Ecto neural progenitor cell (in vitro differentiated cells): Measurements from ENCODE around the gene NCAN.
"Not testable (repeated sequence)": the region's sequence is repeated elsewhere in the genome, so short reads cannot be mapped to it uniquely, and the experiment has no call there.

Experiments used
- DNase-seq: peaks from one replicate; pipeline ENCODE4 v3.0.0-alpha.2; 2018; ENCODE audit warnings: low spot score

The NCAN gene

DNA sequence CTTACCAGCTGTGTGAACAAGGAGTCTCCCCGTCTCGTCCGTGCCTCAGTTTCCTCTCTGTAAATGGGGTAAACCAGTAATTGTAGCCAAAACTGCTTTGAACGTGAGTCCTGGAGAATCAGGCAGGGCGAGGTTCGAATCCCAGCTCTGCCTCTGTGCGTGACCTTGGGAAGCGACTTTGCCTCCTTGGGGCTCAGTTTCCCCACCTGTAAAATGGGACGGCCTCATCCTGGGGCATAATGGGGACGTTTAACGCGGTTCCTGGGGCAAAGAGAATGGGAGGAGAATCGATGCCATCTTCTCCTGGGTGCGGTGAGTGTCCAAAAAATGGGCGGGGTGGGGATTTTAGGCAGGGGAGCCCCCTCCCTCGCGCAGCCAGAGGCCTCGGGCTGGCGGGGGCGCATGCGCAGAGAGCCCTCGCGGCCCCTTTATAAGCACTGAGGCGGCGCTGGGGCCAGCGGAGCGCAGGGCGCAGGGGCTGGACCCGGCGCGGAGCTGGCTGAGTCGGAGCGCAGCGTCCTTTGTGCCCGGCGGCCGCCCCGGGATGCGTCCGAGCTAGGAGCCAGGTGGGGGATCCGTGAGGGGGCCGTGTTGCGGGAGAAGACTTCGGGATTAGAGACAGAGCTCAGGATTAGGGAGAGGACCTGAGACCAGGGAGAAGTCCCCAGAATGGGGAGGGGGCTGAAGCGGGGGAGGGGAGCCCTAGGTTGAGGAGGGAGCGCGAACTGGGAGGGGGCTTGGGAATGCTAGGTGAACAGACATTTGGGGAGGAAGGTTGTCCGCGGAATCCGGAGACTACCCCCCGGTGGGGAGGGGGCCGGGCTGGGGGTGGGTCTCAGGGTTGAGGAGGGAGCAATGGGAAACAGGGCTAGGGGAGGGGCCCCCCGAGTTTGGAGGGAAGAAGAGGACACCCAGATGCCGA lies at the start of gene NCAN:
Gene NCAN (plus strand): TSS at position 460 of the 922 bp plus-strand sequence. CDS start 4,996 bp downstream, outside the sequence.
- DNase-seq = peak; percentile 72

DNA sequence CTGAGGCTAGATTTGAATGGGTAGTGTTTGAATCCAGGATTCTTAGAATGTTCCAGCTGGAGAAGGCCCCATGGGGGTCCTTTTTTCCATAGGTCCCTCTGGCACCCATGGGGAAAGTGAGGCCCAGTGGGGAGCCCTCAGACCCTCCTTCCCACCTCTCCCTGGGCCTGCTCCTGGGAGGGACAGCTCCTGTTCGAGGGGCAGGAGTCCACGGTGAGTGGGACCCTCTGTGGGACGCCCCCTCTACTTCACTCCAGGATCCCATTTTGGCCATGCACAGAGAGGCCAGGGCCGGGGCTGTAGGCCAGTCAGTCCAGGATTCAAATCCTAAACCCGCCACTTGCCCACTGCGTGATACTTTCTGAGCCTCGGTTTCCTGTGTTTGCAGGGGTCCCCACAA lies 49.3 kb upstream of the NCAN start:
- DNase-seq = no peak

DNA sequence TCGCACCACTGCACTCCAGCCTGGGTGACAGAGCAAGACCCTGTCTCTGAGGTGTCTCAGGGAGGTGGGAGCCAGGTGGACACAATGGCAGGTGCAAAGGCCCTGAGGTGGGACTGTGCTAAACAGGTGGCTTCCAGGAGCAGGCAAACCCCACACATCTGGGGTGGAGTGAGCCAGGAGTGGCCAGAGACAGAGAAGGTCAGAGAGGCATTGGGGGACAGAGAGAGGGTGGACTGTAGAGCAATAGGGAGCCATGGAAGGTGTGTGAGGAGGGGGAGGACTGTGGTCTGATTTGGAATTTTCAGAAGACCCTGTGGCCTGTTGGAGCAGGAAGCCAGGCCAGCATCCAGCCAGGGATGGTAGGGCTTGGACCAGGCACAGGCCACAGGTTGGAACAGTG lies 46.4 kb upstream of the NCAN start:
- DNase-seq = no peak

- DNase-seq = no peak
These were observed 44.1 kb upstream of the NCAN start for GRCh38 chr19:19167612-19168011.

- no peak for DNase-seq
These were observed 42.3 kb upstream of the NCAN start for GRCh38 chr19:19169236-19170052.

GRCh38 chr19:19170053-19170872 lies 41.5 kb upstream of the NCAN start, which contains the start of gene MEF2B:
Gene MEF2B, minus strand, starts transcription at chr19:19170263. Its CDS starts 19,528 bp downstream, at chr19:19150735.
- peak; percentile 93 for DNase-seq

GRCh38 chr19:19170873-19171672 lies 40.7 kb upstream of the NCAN start:
- DNase-seq = no peak

- DNase-seq = no peak
These were observed 39.8 kb upstream of the NCAN start for GRCh38 chr19:19171821-19172532.

DNA sequence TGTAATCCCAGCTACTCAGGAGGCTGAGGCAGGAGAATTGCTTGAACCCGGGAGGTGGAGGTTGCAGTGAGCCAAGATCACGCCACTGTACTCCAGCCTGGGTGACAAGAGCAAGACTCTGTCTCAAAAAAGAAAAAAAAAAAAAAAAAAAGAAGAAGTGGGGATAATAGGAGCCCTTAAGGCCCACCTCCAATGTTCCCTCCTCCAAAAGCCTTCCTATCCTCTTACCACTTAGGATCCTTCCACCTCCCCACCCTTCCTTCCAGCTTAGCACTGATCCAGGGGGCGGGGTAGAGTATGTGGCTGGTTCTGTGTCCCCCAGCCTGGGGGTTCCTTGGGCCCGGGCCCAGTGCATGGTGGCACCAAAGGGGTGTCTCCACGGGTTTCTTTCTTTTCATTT lies 38.5 kb upstream of the NCAN start:
- not testable (repeated sequence) for DNase-seq

DNA sequence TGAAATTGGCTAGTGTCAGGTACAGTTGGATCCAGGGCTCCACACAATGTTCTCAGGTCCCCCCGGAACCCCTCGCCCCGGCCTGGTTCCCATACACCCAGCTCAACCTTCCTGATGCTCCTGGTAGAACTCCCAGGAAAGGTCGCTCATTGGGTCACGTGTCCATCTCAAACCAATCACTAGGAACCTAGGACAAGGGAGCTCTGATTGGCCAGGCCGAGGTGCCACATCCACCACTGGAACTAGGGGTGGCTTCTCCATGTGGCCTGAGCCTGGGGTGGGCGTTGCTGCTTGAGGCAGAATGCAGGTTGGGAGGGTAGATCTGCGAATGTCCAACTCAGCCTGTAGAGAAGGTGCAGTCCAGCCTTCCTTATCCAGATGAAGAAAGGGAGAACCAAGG lies 34.8 kb upstream of the NCAN start:
- no peak for DNase-seq

DNA sequence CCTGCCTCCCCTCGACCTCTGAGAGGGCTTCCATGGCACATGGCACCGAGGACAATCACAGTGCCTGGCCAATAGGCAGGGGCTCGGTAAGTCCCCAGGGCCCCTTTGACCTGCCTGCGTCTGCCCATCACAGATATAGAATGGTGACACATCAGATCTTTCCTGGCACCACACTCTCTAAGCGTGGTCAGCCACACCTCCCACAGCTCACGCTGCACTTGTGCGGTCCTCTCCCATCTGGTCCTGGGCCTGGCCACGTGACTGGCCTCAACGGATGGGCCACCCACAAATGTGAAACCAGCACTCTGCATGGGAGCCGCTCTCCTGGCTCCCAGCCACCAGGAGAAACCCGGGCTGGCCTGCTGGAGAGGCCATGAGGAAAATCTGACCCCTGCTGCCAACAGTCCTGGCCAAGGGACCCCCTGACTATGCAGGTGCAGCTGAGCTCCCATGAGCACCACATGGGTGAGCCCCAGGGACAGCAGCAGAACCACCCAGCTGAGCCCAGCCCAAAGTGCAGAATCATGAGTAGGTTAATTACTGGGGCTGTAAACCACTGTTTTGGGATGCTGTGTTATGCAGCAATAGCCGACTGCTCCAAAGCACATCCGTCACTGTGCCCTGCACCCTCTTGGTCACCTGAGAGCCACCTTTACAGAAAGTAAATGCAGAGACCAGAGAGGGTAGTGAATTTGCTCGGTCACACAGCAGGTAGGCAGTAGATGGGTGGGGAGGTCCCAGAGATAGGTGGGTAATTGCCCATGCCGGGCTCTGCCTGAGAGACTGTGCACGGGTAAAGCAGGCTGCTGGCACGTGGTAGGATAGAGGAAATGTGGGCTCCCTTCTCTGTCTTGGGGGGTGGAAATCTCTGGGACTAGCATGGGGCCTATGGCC lies 32.0 kb upstream of the NCAN start:
- no peak for DNase-seq

- DNase-seq = no peak
These were observed 30.2 kb upstream of the NCAN start for GRCh38 chr19:19181488-19181998.

- peak; percentile 81 for DNase-seq
These were observed 25.7 kb upstream of the NCAN start for GRCh38 chr19:19185853-19186740.

DNA sequence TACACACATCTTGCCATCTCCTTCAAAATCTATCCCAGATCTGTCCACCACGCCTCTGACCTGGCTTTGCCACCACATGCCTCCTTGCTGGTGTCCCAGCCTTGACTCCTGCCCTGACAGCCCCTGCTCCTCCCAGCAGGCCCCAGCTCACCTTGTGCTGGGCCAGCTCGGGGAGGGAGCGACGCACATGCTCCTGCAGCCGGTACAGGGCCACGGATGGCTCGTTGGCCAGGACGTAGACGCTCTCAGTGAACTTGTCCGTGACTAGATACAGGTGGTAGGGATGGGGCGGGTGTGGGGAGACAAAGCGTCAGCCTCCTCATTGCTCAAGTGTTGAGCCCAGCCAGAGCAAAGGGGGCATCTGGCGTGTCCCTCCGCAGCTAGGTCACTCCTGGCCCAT lies 25.0 kb upstream of the NCAN start:
- no peak for DNase-seq

DNA sequence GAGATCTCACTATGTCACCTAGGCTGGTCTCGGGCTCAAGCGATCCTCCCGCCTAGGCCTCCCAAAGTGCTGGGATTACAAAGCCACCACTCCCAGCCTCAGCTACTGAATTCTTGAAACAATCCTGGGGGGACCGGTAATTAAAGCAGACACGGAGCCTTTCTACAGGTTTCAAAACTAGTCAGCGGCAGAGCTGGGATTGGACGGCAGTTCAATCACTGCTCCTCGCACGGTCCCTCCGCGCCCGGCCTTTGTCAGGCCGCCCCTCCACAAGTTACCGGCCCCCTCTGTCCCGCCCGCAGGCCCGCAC lies 20.0 kb upstream of the NCAN start:
- no peak for DNase-seq

DNA sequence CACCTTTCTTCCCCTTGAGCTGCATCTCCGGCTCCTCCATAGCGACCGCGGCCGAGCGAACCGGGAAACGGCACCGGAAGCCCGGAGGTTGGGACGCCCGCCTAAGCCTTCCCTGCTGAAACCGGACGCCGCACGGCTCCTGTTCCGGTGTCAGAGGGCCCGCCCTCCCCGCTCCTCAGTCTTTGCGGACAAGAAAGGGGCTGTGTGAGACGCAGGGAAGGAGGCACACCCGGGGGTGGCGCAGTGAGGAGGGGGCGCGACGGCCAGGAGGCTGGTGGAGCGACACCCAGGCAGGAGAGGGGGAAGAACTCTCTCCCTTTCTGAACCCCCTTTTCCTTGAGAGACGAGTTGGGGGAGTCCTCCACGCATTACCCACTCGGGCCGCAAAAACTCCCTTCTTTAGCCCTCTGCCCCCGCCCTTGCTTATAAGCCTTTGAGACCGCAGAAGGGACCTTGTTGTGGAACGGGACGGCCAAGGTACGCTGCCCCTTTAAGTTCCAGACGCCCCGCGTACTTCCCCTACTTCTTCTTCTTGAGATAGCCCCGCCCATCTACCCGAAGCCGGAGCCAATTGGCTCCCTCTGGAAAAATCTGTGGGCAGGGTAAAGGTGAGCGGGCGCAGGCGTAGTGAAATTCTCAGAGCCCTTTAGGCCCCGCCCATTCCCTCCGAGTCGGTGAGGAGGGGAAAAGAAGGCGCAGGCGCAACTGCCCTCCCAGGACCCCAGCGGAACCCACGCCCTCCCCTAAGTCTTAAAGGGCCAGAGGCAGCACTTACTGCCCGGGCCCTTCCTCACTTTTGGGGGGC lies 19.5 kb upstream of the NCAN start, which contains the start of the genes BORCS8 and RFXANK:
Gene BORCS8 (minus strand): TSS at position 75 of the 805 bp plus-strand sequence. CDS start 35 bp downstream, at position 40.
Gene RFXANK (plus strand): TSS at position 181 of the 805 bp plus-strand sequence. CDS start 1,689 bp downstream, outside the sequence.
- peak; percentile 99 for DNase-seq

- no peak for DNase-seq
These were observed 18.8 kb upstream of the NCAN start for GRCh38 chr19:19192910-19193423.
